Keratinocyte (primary cell): Measurements from ENCODE around the gene ANKAR.
"Not testable (repeated sequence)": the region's sequence is repeated elsewhere in the genome, so short reads cannot be mapped to it uniquely, and the experiment has no call there.

ENCODE experiments used
- CTCF ChIP-seq, 3 experiments: IDR thresholded peaks in 1 of 3; conservative IDR thresholded peaks in 1 of 3; optimal IDR thresholded peaks in 1 of 3; 2 replicates in 2 of 3; 3 replicates in 1 of 3; pipeline versions ENCODE3 to v1.5.1; 2011; ENCODE audit warnings: low read length in 3 of 3, mild to moderate bottlenecking in 3 of 3, moderate library complexity in 2 of 3, control low read depth in 1 of 3, inconsistent platforms in 1 of 3; ENCODE audit not compliant: insufficient read depth in 2 of 3; ENCODE audit errors: extremely low read depth in 1 of 3
- EZH2 ChIP-seq: IDR thresholded peaks from one replicate; pipeline ENCODE4 v1.6.1; 2012; ENCODE audit warnings: inconsistent platforms, mild to moderate bottlenecking, low read length, moderate library complexity

- not testable (repeated sequence) for TF ChIP-seq EZH2; CTCF (optimal IDR thresholded peaks at IDR 0.05 in 1 of 3, IDR thresholded peaks at IDR 0.05 in 1 of 3, conservative IDR thresholded peaks at IDR 0.05 in 1 of 3; ENCODE audit: extremely low read depth in 1 of 3, insufficient read depth in 2 of 3, low read length in 3 of 3)
These were observed 21.0 kb upstream of the ANKAR start for GRCh38 chr2:189653464-189653863.
